HG03354 (cell line): Measurements from ENCODE around the gene LRRC42.
"Not testable (repeated sequence)": the region's sequence is repeated elsewhere in the genome, so short reads cannot be mapped to it uniquely, and the experiment has no call there.

ENCODE experiments used
- ATAC-seq: cut with Tn5 transposase; IDR thresholded peaks from one replicate; pipeline ENCODE4 v1.9.1; 2021; ENCODE audit warnings: mild to moderate bottlenecking; ENCODE audit not compliant: unreplicated experiment, poor library complexity, severe bottlenecking

The LRRC42 gene

GRCh38 chr1:53963460-53963859, 17.3 kb downstream of the LRRC42 start:
- ATAC-seq = no peak

GRCh38 chr1:53964109-53964508, 18.0 kb downstream of the LRRC42 start:
- ATAC-seq = no peak

GRCh38 chr1:53966794-53967193, 20.6 kb downstream of the LRRC42 start:
- no peak for ATAC-seq

- ATAC-seq = no peak
Measured at GRCh38 chr1:53967409-53968124, 21.4 kb downstream of the LRRC42 start.

GRCh38 chr1:53968125-53968513, 22.0 kb downstream of the LRRC42 start:
- ATAC-seq = no peak

- ATAC-seq = not testable (repeated sequence)
Measured at GRCh38 chr1:53969323-53969722, 23.2 kb downstream of the LRRC42 start.

GRCh38 chr1:53971718-53972117, 25.6 kb downstream of the LRRC42 start:
- no peak for ATAC-seq

- ATAC-seq = no peak
Measured at GRCh38 chr1:53975861-53976260, 29.7 kb downstream of the LRRC42 start.

GRCh38 chr1:53979712-53980450, 33.7 kb downstream of the LRRC42 start:
- no peak for ATAC-seq

- no peak for ATAC-seq
Measured at GRCh38 chr1:53981220-53981619, 35.1 kb downstream of the LRRC42 start.

GRCh38 chr1:53982034-53982762, 36.0 kb downstream of the LRRC42 start:
- no peak for ATAC-seq

GRCh38 chr1:53982763-53983104, 36.6 kb downstream of the LRRC42 start:
- no peak for ATAC-seq

- no peak for ATAC-seq
Measured at GRCh38 chr1:53984726-53985125, 38.6 kb downstream of the LRRC42 start.

- ATAC-seq = no peak
Measured at GRCh38 chr1:53986458-53986857, 40.3 kb downstream of the LRRC42 start.

- no peak for ATAC-seq
Measured at GRCh38 chr1:53987880-53988279, 41.7 kb downstream of the LRRC42 start.

GRCh38 chr1:53992085-53992874, 46.1 kb downstream of the LRRC42 start:
- ATAC-seq = no peak

- ATAC-seq = not testable (repeated sequence)
Measured at GRCh38 chr1:53994516-53994915, 48.4 kb downstream of the LRRC42 start.

- no peak for ATAC-seq
Measured at GRCh38 chr1:53995683-53996082, 49.5 kb downstream of the LRRC42 start.

- ATAC-seq = no peak
Measured at GRCh38 chr1:53998223-53998622, 52.1 kb downstream of the LRRC42 start.

GRCh38 chr1:53999920-54000319, 53.8 kb downstream of the LRRC42 start:
- no peak for ATAC-seq
